ENCODE results near the gene SEMA5A. TPM values are rescaled to one million over a fixed set of nuclear protein-coding genes. Genes with fewer than 3 reads are reported as not detected.

SEMA5A gene
- total RNA-seq, 1 donor from 2014 or later, result 11.9 TPM

GRCh38 chr5:9057406-9058000, 488.4 kb downstream of the SEMA5A start:
- Mint-ChIP-seq H3K36me3 (peaks cover 11% of the 10 kb centered on the region), H3K4me1 (peaks cover 14% of the 10 kb centered on the region), H3K27ac (no peak overlapping the region), H3K4me3 (no peak overlapping the region), H3K27me3 (ENCODE audit: insufficient read depth, low read depth) (no peaks in the 10 kb centered on the region), H3K9me3 (no peaks in the 10 kb centered on the region)
- no peak overlapping the region for H2AFZ ChIP-seq (replicated peaks)
- H3K9me3 ChIP-seq (ENCODE audit: low read depth), result no peaks in the 10 kb centered on the region
- no peak overlapping the region for H3K4me3 ChIP-seq
- no peak overlapping the region for H3K9ac ChIP-seq
- H3F3A ChIP-seq (ENCODE audit: low read depth), result no peaks in the 10 kb centered on the region
- H3K4me1 ChIP-seq, result no peaks in the 10 kb centered on the region
- TF ChIP-seq CTCF (IDR thresholded peaks at IDR 0.05), result no peak
- no peak for DNase-seq (ENCODE audit: low spot score)
- no peak overlapping the region for H3K27ac ChIP-seq
- H3K36me3 ChIP-seq, result no peaks in the 10 kb centered on the region
- H3K4me2 ChIP-seq, result no peak overlapping the region
- H3K27me3 ChIP-seq, result no peaks in the 10 kb centered on the region
- no peaks in the 10 kb centered on the region for H3K79me2 ChIP-seq (ENCODE audit: low read depth)
- H4K20me1 ChIP-seq (ENCODE audit: low read depth), result no peaks in the 10 kb centered on the region

GRCh38 chr5:9056046-9056445, 489.8 kb downstream of the SEMA5A start:
- H3K9me3 ChIP-seq (ENCODE audit: low read depth), result no peaks in the 10 kb centered on the region
- H3K27ac Mint-ChIP-seq, result no peak overlapping the region
- no peak for DNase-seq (ENCODE audit: low spot score)
- no peaks in the 10 kb centered on the region for H3K9me3 Mint-ChIP-seq
- peaks cover 7% of the 10 kb centered on the region for H3K36me3 Mint-ChIP-seq
- H3K4me1 Mint-ChIP-seq, result peaks cover 14% of the 10 kb centered on the region
- no peaks in the 10 kb centered on the region for H3K27me3 ChIP-seq
- no peaks in the 10 kb centered on the region for H3K79me2 ChIP-seq (ENCODE audit: low read depth)
- H3F3A ChIP-seq (ENCODE audit: low read depth), result no peaks in the 10 kb centered on the region
- H3K4me2 ChIP-seq, result no peak overlapping the region
- H2AFZ ChIP-seq (replicated peaks), result no peak overlapping the region
- no peak overlapping the region for H3K9ac ChIP-seq
- H3K4me3 ChIP-seq, result no peak overlapping the region
- H3K4me1 ChIP-seq, result no peaks in the 10 kb centered on the region
- no peaks in the 10 kb centered on the region for H3K27me3 Mint-ChIP-seq (ENCODE audit: insufficient read depth, low read depth)
- no peaks in the 10 kb centered on the region for H3K36me3 ChIP-seq
- TF ChIP-seq CTCF (IDR thresholded peaks at IDR 0.05) (no peak), EZH2phosphoT487 (IDR thresholded peaks at IDR 0.05) (no peak), EZH2 (IDR thresholded peaks at IDR 0.05) (no peak)
- H4K20me1 ChIP-seq (ENCODE audit: low read depth), result no peaks in the 10 kb centered on the region
- no peak overlapping the region for H3K4me3 Mint-ChIP-seq
- no peak overlapping the region for H3K27ac ChIP-seq

GRCh38 chr5:9054821-9055589, 490.9 kb downstream of the SEMA5A start:
- no peak for DNase-seq (ENCODE audit: low spot score)
- H3K4me1 ChIP-seq, result no peaks in the 10 kb centered on the region
- H3K27me3 Mint-ChIP-seq (ENCODE audit: insufficient read depth, low read depth), result no peaks in the 10 kb centered on the region

More at GRCh38 chr5:9054821-9055589, 490.9 kb downstream of the SEMA5A start:
- Histone ChIP-seq H3K9ac (no peak overlapping the region), H2AFZ (replicated peaks) (no peak overlapping the region), H3K27me3 (no peaks in the 10 kb centered on the region), H3K36me3 (no peaks in the 10 kb centered on the region), H3K4me3 (no peak overlapping the region), H3K27ac (no peak overlapping the region), H4K20me1 (ENCODE audit: low read depth) (no peaks in the 10 kb centered on the region), H3K79me2 (ENCODE audit: low read depth) (no peaks in the 10 kb centered on the region), H3K9me3 (ENCODE audit: low read depth) (no peaks in the 10 kb centered on the region), H3K4me2 (no peak overlapping the region), H3F3A (ENCODE audit: low read depth) (no peaks in the 10 kb centered on the region)
- H3K4me1 Mint-ChIP-seq, result peaks cover 12% of the 10 kb centered on the region
- no peak overlapping the region for H3K4me3 Mint-ChIP-seq
- no peaks in the 10 kb centered on the region for H3K9me3 Mint-ChIP-seq
- peaks cover 7% of the 10 kb centered on the region for H3K36me3 Mint-ChIP-seq
- H3K27ac Mint-ChIP-seq, result no peak overlapping the region
- TF ChIP-seq EZH2phosphoT487 (IDR thresholded peaks at IDR 0.05) (no peak), EZH2 (IDR thresholded peaks at IDR 0.05) (no peak), CTCF (IDR thresholded peaks at IDR 0.05) (no peak)
